Activated T-cell treated with anti-CD3 and anti-CD28 coated beads, Interleukin-2, amount 50 U/mL, for 24 hours (primary cell): ENCODE data around the gene ACTR5.
A peak's percentile ranks its signal among the peaks of the same experiment; 100 is the strongest.

Experiments
- DNase-seq: peaks from one replicate; pipeline ENCODE4 v3.0.0-alpha.2; 2020
- H3K27ac Mint-ChIP-seq: 2 replicates; pipeline ENCODE4 v1.8.0; 2020; ENCODE audit warnings: mild to moderate bottlenecking, mixed read lengths
- H3K27me3 Mint-ChIP-seq: 2 replicates; pipeline ENCODE4 v1.8.0; 2020; ENCODE audit warnings: mixed read lengths
- H3K36me3 Mint-ChIP-seq: 2 replicates; pipeline ENCODE4 v1.8.0; 2020; ENCODE audit warnings: low read depth, mixed read lengths
- H3K4me1 Mint-ChIP-seq: 2 replicates; pipeline ENCODE4 v1.8.0; 2020; ENCODE audit warnings: low read depth, mixed read lengths
- H3K4me3 Mint-ChIP-seq: 2 replicates; pipeline ENCODE4 v1.8.0; 2020; ENCODE audit warnings: mild to moderate bottlenecking, moderate library complexity, mixed read lengths
- H3K9me3 Mint-ChIP-seq: 2 replicates; pipeline ENCODE4 v1.8.0; 2020; ENCODE audit warnings: mixed read lengths

The ACTR5 gene

DNA sequence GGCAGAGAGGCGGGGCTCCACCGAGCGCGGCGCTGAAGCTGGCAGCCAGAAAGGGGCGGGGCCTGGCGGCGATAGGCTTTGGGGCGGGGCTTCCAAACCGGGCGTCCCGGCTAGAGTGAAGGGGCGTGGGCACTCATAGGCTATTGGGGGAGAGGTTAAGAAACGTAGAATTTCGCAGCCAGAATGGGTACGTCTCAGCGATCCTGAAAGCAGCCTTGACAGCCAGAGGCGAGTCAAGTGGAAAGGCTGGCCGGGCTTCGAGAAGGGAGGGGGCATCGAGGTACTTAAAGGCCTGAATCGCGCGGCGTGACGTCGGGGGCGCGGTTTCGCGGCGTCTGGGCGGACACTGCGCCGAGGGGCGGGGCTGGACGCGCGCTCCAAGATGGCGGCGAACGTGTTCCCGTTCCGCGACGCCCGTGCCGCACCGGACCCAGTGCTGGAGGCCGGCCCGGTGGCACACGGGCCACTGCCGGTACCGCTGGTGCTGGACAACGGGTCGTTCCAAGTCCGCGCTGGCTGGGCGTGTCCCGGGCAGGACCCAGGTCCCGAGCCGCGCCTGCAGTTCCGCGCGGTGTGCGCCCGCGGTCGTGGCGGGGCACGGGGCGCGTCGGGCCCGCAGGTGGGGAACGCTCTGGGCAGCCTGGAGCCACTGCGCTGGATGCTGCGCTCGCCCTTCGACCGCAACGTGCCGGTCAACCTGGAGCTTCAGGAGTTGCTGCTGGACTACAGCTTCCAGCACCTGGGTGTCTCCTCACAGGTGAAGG, at the start of gene ACTR5:
TSS of gene ACTR5 (plus strand) at position 364 of the 764 bp plus-strand sequence. CDS start at position 383, 19 bp downstream.
- H3K4me3 Mint-ChIP-seq: peak within 1 kb of the TSS; percentile 91
- H3K27ac Mint-ChIP-seq: peak within 1 kb of the TSS; percentile 100

DNA sequence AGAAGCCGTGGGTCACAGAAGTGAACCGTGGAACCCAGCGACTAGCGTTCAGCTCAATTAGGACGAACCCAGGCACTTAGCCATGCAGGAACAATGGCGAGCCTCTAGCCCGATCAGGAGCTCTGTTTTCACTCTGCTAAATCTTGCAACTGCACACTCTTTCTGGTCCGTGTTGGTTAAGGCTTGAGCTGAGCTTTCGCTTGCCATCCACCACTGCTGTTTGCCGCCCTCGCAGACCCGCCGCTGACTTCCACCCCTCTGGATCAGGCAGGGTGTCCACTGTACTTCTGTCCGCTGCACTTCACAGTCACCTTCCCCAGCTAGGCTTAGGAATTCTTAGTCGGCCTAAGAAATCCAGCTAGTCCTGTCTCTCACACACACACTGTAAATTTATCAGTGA, 49.7 kb upstream of the ACTR5 start:
- DNase-seq: no peak
- Mint-ChIP-seq H3K4me1 (no peaks in the 10 kb centered on the region), H3K27ac (no peak overlapping the region), H3K4me3 (no peak overlapping the region), H3K36me3 (no peaks in the 10 kb centered on the region), H3K9me3 (no peaks in the 10 kb centered on the region), H3K27me3 (peaks cover 29% of the 10 kb centered on the region)

More for the DNA sequence above, at the start of gene ACTR5:
- peak; percentile 99 for DNase-seq
- H3K9me3 Mint-ChIP-seq: no peaks in the 10 kb centered on the region
- peaks cover 34% of the 10 kb centered on the region for H3K36me3 Mint-ChIP-seq
- H3K4me1 Mint-ChIP-seq: peaks cover 28% of the 10 kb centered on the region
- H3K27me3 Mint-ChIP-seq: peaks cover 6% of the 10 kb centered on the region

DNA sequence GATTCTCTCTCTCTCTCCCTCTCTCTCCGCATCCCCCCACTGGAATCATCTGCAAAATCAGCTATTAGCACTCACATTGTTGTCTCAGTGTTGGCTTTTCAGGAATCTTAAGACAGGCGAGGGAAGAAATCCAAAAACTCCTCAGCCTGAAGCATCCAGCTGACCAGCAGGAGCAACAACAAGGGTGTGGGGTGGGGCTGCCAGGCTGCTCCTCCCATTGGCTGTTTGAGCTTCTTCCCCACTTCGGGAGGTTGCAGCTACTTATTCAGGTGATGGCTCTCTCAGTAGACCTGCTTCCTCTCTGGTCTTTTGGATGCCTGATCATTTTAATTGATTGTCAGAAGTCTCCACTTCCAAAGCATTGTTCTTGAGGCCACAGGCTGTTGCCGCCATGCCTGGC, 48.1 kb upstream of the ACTR5 start:
- Mint-ChIP-seq H3K27me3 (peaks cover 32% of the 10 kb centered on the region), H3K27ac (no peak overlapping the region), H3K4me1 (no peaks in the 10 kb centered on the region), H3K36me3 (no peaks in the 10 kb centered on the region), H3K9me3 (no peaks in the 10 kb centered on the region), H3K4me3 (no peak overlapping the region)
- no peak for DNase-seq

DNA sequence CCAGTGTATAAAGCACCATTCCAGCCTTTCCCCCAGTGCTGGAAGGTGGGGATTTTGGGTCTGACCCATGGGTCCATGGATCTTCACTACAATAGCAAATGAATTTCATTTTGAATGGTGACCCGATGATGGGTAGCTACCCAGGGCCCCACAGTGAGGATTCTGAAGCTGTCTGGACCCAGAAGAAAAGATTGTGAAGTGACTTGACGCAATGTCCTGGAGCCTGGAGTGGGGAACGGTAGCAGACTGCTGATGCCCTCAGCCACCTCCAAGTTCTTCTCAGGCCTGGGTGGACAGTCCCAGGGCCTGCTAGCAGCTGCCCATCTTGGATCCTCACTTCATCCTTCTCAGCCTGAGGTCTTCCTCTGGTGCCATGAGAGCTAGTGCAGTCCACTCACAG, 47.3 kb upstream of the ACTR5 start:
- Mint-ChIP-seq H3K9me3 (no peaks in the 10 kb centered on the region), H3K4me3 (no peak overlapping the region), H3K27ac (no peak overlapping the region), H3K27me3 (peaks cover 37% of the 10 kb centered on the region), H3K36me3 (no peaks in the 10 kb centered on the region), H3K4me1 (no peaks in the 10 kb centered on the region)
- DNase-seq: no peak

DNA sequence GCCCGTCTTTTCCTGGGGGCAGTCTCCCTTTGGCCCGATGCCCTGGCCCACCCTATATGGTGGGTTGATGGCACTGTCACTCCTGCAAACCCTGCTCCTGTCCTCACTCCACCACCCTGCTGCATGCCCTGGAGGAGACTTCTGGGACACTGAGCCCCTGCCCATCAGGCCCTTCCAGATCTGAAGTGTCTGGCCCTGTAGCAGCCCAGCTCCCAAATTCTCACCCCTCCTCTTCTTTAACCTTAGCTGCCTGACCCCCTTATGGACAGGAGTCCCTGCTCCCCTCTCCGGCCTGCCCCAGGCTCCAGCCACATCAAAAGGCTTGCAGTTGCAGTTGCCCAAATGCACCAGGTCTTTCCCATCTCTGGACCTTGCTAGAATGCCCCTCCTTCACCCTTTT, 44.7 kb upstream of the ACTR5 start:
- Mint-ChIP-seq H3K27me3 (peaks cover 52% of the 10 kb centered on the region), H3K36me3 (no peaks in the 10 kb centered on the region), H3K4me1 (no peaks in the 10 kb centered on the region), H3K9me3 (no peaks in the 10 kb centered on the region), H3K27ac (no peak overlapping the region), H3K4me3 (no peak overlapping the region)
- no peak for DNase-seq

DNA sequence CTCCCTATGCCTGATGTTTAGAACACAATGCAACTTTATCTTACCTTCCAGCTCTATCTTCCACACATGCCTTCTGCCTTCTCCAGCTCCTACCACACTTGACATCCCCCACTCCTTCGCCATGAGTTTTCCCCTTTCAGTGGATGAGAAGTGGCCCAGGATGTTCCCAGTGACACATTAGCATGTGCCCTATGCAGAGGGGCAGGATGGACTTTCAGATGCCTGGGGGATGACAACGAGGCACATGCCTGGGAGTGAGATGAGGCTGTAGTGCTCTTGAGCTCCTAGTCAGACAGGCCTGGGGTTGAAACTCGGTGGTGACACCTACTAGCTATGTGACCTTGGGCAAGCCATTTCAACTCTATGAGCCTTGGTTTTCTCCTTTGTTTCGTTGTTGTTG, 44.1 kb upstream of the ACTR5 start:
- Mint-ChIP-seq H3K36me3 (no peaks in the 10 kb centered on the region), H3K9me3 (no peaks in the 10 kb centered on the region), H3K4me1 (no peaks in the 10 kb centered on the region)

DNA sequence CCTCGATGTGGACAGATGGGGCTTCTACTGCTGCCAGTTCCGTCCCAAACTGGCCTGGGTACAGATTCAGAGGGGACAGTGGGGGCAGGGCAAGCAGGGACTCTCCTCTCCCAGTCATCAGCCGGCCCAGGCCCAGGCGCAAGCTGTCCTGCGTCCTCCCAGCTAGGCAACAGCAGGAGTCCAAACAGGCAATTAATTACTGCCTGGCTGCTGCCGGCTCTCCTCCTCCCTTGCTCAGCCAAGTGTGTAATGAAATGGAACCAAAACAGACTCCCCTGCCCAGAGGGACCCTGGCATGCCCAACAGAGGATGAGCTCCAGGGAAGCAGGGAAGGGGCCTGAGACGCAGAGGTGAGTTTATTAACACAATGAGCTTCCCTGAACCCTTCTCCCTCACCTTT, 41.8 kb upstream of the ACTR5 start:
- no peaks in the 10 kb centered on the region for H3K36me3 Mint-ChIP-seq

More for the DNA sequence above, 44.1 kb upstream of the ACTR5 start:
- Mint-ChIP-seq H3K4me3 (no peak overlapping the region), H3K27me3 (peaks cover 54% of the 10 kb centered on the region), H3K27ac (no peak overlapping the region)
- DNase-seq: no peak

DNA sequence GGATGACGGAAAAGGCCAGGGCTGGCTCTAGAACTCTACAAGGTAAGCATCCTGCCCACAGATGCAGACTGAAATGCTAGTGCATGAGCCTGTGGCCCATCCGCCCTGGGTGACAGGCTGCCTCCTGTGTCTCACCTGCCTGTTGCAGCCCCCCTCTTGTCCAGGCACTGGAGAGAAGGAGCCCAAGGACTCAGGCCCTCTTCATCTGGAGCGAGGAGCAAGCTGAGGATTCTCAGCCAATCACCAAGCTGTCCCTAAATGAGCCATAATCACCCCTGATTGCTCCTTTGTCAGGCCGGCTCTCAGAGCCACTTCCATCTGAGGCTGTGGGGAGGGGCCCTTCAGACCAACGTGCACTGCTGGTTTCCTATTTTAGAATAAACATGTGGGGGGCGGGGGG, 34.0 kb upstream of the ACTR5 start:
- no peak overlapping the region for H3K4me3 Mint-ChIP-seq
- peaks cover 65% of the 10 kb centered on the region for H3K27me3 Mint-ChIP-seq
- no peaks in the 10 kb centered on the region for H3K9me3 Mint-ChIP-seq
- H3K27ac Mint-ChIP-seq: no peak overlapping the region
- H3K36me3 Mint-ChIP-seq: no peaks in the 10 kb centered on the region
- H3K4me1 Mint-ChIP-seq: no peaks in the 10 kb centered on the region
- DNase-seq: no peak

More for the DNA sequence above, 41.8 kb upstream of the ACTR5 start:
- no peaks in the 10 kb centered on the region for H3K9me3 Mint-ChIP-seq
- H3K4me3 Mint-ChIP-seq: no peak overlapping the region
- peaks cover 48% of the 10 kb centered on the region for H3K27me3 Mint-ChIP-seq
- DNase-seq: no peak
- H3K4me1 Mint-ChIP-seq: no peaks in the 10 kb centered on the region
- H3K27ac Mint-ChIP-seq: no peak overlapping the region

GRCh38 chr20:38715646-38716045, 32.6 kb upstream of the ACTR5 start:
- DNase-seq: no peak
- no peaks in the 10 kb centered on the region for H3K36me3 Mint-ChIP-seq
- H3K27ac Mint-ChIP-seq: no peak overlapping the region
- peaks cover 77% of the 10 kb centered on the region for H3K27me3 Mint-ChIP-seq
- H3K4me1 Mint-ChIP-seq: no peaks in the 10 kb centered on the region
- H3K9me3 Mint-ChIP-seq: no peaks in the 10 kb centered on the region
- H3K4me3 Mint-ChIP-seq: no peak overlapping the region

DNA sequence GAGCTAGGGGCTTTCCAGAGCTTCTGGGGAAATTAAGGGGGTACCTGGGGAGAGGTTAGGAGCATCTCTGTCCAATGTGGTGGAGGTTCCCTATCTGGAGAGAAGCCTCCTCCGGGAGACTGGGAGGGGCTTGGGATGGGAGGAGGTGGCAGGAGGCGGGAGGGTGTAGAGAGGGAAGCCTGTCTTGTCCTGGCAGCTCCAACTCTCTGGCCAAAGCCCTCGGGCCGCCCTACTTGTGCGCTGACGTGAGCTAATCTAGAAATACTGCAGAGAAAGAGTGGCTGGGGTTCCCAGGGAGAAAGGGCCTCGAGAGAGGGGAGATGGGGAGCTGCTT, 25.6 kb upstream of the ACTR5 start:
- Mint-ChIP-seq H3K27ac (peak overlapping the region; percentile 17), H3K36me3 (no peaks in the 10 kb centered on the region), H3K9me3 (no peaks in the 10 kb centered on the region), H3K27me3 (peaks cover 92% of the 10 kb centered on the region), H3K4me3 (no peak overlapping the region), H3K4me1 (peaks cover 35% of the 10 kb centered on the region)
- DNase-seq: no peak

DNA sequence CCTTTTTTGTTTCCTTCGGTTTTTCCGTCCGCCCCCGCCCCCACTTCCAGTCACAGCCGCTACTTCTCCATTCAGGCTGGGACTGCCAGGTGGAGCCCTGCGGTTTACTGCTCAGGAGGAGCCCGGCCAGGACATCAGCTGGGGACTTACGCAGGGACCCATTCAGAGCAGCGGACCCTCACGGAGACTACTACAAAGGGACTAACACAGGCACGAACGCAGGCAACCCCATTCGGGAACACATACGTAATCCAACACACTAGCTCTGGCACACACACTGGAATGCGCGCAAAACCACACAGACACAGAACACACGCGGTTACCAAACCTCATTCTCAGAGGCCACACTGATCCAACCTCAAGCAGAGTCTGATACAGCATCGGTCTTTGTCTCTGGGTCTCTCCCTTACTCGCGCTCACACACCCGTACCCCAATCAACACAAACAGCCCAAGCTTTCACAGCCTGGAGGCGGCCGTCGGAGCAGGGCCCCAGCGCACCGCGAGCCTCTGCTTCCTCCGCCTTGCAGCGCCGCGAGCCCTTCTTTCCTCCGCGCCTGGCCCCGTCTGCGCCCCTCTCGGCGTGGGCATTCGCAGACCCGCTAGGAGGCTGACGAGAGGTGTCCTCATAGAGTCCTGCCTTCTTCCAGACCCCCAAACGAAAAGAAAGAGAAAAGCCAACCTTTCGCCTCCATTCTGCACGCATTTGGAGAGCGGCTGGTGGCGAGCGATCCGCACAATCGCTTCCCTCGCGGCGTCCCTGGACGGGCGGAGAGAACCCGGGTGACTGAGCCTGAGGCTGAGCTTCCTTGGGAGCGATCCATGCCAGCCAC, 25.0 kb upstream of the ACTR5 start:
- Mint-ChIP-seq H3K36me3 (no peaks in the 10 kb centered on the region), H3K27ac (peak overlapping the region; percentile 34), H3K27me3 (peaks cover 92% of the 10 kb centered on the region), H3K4me3 (no peak overlapping the region), H3K4me1 (peaks cover 41% of the 10 kb centered on the region), H3K9me3 (no peaks in the 10 kb centered on the region)
- DNase-seq: peak; percentile 45

DNA sequence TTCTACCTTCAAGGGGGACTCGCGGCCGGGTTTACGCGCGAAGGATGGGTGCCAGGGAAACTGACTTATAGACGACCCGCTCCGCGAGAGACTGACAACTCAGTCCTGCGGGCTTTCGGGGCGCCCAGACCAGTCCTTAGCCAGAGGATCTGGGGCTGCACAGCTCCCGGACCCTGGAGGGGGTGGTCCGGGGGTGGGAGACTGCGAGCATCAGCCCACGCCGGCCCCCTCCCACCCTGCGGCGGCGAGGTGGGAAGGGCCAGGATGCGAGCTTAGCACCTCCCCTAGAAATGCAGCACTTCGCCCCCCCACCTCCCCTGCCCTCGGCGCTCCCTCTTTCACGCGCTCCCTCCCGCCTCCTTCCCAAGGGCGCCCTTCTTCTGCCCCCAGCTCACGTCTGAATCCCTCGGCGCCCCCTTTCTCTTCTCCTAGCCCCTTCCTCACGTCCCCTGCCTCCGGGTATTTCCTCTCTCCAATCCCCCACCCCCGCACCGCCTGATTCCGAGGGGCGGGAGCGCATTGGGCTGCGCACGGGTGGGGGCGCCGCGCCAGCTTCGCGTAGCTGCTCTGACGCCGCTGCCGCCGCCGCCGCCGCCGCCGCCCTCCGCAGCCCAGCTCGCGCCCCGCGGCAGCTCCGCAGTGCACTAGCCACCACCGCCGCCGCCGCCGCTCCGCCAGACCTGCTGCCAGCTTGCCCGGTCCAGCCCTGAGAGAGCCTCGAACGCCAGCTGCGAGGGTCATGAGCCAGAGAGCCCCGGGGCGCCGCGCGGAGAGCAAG, 24.2 kb upstream of the ACTR5 start, which contains the start of gene SLC32A1:
TSS of gene SLC32A1 (plus strand) at position 639 of the 778 bp plus-strand sequence. CDS start 239 bp downstream, outside the sequence.
- no peak within 1 kb of the TSS for H3K4me3 Mint-ChIP-seq
- H3K36me3 Mint-ChIP-seq: no peaks in the 10 kb centered on the region
- no peak within 1 kb of the TSS for H3K27ac Mint-ChIP-seq
- peaks cover 45% of the 10 kb centered on the region for H3K4me1 Mint-ChIP-seq
- no peaks in the 10 kb centered on the region for H3K9me3 Mint-ChIP-seq
- DNase-seq: peak; percentile 42
- H3K27me3 Mint-ChIP-seq: peaks cover 92% of the 10 kb centered on the region

DNA sequence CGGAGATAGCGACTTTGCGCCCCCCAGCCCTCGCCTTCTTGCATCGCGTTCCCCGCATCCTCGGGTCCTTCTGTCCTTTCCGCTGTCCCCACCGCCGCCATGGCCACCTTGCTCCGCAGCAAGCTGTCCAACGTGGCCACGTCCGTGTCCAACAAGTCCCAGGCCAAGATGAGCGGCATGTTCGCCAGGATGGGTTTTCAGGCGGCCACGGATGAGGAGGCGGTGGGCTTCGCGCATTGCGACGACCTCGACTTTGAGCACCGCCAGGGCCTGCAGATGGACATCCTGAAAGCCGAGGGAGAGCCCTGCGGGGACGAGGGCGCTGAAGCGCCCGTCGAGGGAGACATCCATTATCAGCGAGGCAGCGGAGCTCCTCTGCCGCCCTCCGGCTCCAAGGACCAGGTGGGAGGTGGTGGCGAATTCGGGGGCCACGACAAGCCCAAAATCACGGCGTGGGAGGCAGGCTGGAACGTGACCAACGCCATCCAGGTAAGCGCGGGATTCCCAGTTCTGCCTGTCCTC, 23.6 kb upstream of the ACTR5 start:
- peaks cover 50% of the 10 kb centered on the region for H3K4me1 Mint-ChIP-seq
- peaks cover 92% of the 10 kb centered on the region for H3K27me3 Mint-ChIP-seq
- no peaks in the 10 kb centered on the region for H3K9me3 Mint-ChIP-seq
- H3K4me3 Mint-ChIP-seq: no peak overlapping the region
- no peak overlapping the region for H3K27ac Mint-ChIP-seq
- no peaks in the 10 kb centered on the region for H3K36me3 Mint-ChIP-seq
- peak; percentile 40 for DNase-seq

- Mint-ChIP-seq H3K36me3 (no peaks in the 10 kb centered on the region), H3K27me3 (peaks cover 93% of the 10 kb centered on the region), H3K27ac (no peak overlapping the region), H3K9me3 (no peaks in the 10 kb centered on the region), H3K4me1 (peaks cover 57% of the 10 kb centered on the region), H3K4me3 (no peak overlapping the region)
- peak; percentile 39 for DNase-seq
Observed at GRCh38 chr20:38725148-38725901, 22.9 kb upstream of the ACTR5 start.
